ENCODE data around the gene DIAPH2. TPM values are rescaled to one million over a fixed set of nuclear protein-coding genes. Genes with fewer than 3 reads are reported as not detected.

DIAPH2 gene
- total RNA-seq, 2 donors from 2014 or later: 42.4 to 66.0 TPM

DNA sequence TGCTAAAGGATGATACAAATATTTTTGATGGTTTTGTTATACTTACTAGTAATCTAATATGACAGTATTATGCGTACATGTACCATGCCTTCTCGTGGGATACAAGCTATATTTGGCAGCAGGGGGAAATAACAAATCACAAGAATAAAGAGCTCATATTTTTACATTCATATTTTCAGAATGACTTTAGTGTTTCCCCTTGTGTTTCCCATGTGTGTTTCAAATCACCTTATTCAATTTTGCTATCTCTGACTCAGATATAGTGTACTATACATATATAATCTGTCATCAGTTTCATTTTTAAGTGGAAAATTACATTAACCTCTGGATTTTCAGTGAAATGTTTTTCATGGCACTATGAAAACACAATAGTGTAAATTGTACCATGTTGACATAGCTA, 345.8 kb downstream of the DIAPH2 start:
- Histone ChIP-seq H3K4me3 (no peak overlapping the region), H3K9me3 (no peaks in the 10 kb centered on the region), H3K36me3 (no peaks in the 10 kb centered on the region), H3K27ac (no peak overlapping the region), H3K27me3 (replicated peaks; ENCODE audit: insufficient read depth) (no peaks in the 10 kb centered on the region), H3K4me1 (ENCODE audit: control insufficient read depth in 1 of 2, low read depth in 2 of 2) (no peaks in the 10 kb centered on the region)
- no peak for TF ChIP-seq CTCF (IDR thresholded peaks at IDR 0.05)
- ATAC-seq (ENCODE audit: insufficient number of reproducible peaks, low FRiP score, low read depth) (no peak), DNase-seq (ENCODE audit: low spot score) (no peak)

DNA sequence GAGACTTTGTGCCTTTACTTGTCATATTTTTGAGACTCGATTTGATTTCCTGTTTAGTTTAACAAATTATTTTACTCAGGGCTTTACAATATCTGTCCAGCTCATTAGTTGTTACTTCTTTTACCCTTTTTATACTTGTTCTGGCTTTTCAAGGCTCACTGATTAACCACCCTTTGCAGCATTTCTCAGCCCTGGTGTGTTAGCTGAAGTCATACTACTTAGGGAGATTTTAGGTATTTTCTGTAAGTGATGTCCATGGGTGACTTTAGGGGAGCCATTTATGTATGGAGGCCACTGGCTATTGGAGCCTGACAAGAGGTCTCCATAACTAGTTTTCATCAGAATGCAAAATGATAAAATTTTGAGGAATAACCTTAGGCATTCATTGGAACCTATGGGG, 346.3 kb downstream of the DIAPH2 start:
- Histone ChIP-seq H3K27ac (no peak overlapping the region), H3K4me3 (no peak overlapping the region), H3K4me1 (ENCODE audit: control insufficient read depth in 1 of 2, low read depth in 2 of 2) (no peaks in the 10 kb centered on the region), H3K36me3 (no peaks in the 10 kb centered on the region), H3K9me3 (no peaks in the 10 kb centered on the region), H3K27me3 (replicated peaks; ENCODE audit: insufficient read depth) (no peaks in the 10 kb centered on the region)
- ATAC-seq (ENCODE audit: insufficient number of reproducible peaks, low FRiP score, low read depth) (no peak), DNase-seq (ENCODE audit: low spot score) (no peak)
- TF ChIP-seq CTCF (IDR thresholded peaks at IDR 0.05): no peak

DNA sequence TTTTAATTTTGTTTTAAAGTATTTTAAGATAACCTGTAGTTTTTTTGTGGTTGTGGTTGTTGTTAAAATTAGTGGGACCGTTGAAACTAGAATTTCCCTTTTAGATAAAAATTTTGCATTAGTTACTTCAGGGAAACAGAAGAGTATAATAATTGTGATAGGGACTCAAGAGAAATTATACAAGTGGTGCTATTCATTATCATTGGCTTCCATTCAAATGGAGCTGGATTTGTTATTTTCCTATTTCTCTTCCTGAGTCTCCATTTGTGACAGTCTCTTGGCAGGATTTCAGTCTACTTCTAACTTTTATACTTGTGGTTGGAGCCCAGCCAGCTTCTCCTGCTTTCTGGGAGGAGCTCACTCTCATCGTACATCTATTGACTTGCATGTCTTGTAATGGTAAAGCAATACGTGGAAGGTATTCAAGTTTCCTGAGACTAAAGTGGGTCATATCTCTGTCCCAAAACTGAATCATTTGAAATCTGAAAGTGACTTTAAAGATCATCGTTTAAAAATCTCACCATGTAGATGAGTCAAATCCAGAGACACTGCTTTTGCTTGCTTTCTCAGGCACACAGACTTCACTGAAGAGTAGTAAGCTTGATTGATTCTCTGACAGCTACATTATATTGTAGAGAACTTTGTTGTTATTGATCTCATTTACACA, 354.9 kb downstream of the DIAPH2 start:
- H3K9me3 ChIP-seq: no peaks in the 10 kb centered on the region

DNA sequence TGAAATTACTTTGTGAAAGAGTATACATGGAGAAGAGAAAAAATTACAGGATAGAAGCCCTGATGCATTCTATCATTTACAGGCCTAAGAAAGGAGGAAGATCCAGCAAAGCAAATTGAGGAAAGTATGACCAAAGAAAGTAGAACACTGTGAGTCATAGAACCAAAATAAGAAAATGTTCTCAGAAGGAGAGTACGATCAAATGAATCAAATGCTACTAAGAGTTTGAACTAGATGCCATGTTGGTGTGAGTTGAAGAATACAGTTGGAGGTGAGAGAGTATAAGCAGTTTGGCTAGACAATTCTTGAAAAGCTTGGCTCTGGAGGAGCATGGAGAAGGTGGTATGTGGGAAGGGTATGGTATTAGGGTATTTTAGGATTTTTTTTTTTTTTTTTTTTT, 360.8 kb downstream of the DIAPH2 start:
- Histone ChIP-seq H3K4me3 (no peak overlapping the region), H3K36me3 (no peaks in the 10 kb centered on the region), H3K27ac (no peak overlapping the region), H3K4me1 (ENCODE audit: control insufficient read depth in 1 of 2, low read depth in 2 of 2) (no peaks in the 10 kb centered on the region), H3K9me3 (no peaks in the 10 kb centered on the region), H3K27me3 (replicated peaks; ENCODE audit: insufficient read depth) (no peaks in the 10 kb centered on the region)
- ATAC-seq (ENCODE audit: insufficient number of reproducible peaks, low FRiP score, low read depth) (no peak), DNase-seq (ENCODE audit: low spot score) (no peak)
- TF ChIP-seq CTCF (IDR thresholded peaks at IDR 0.05): no peak

More for the DNA sequence above, 354.9 kb downstream of the DIAPH2 start:
- H3K27me3 ChIP-seq (replicated peaks; ENCODE audit: insufficient read depth): no peaks in the 10 kb centered on the region
- ATAC-seq (ENCODE audit: insufficient number of reproducible peaks, low FRiP score, low read depth) (no peak), DNase-seq (ENCODE audit: low spot score) (no peak)
- H3K36me3 ChIP-seq: no peaks in the 10 kb centered on the region
- H3K4me1 ChIP-seq (ENCODE audit: control insufficient read depth in 1 of 2, low read depth in 2 of 2): no peaks in the 10 kb centered on the region
- no peak overlapping the region for H3K4me3 ChIP-seq
- no peak for TF ChIP-seq CTCF (IDR thresholded peaks at IDR 0.05)
- no peak overlapping the region for H3K27ac ChIP-seq

- Histone ChIP-seq H3K9me3 (no peaks in the 10 kb centered on the region), H3K4me1 (ENCODE audit: control insufficient read depth in 1 of 2, low read depth in 2 of 2) (no peaks in the 10 kb centered on the region), H3K27ac (no peak overlapping the region), H3K36me3 (no peaks in the 10 kb centered on the region), H3K4me3 (no peak overlapping the region), H3K27me3 (replicated peaks; ENCODE audit: insufficient read depth) (no peaks in the 10 kb centered on the region)
- ATAC-seq (ENCODE audit: insufficient number of reproducible peaks, low FRiP score, low read depth) (no peak), DNase-seq (ENCODE audit: low spot score) (no peak)
- no peak for TF ChIP-seq CTCF (IDR thresholded peaks at IDR 0.05)
These were observed 362.2 kb downstream of the DIAPH2 start for GRCh38 chrX:97046867-97047266.
